K562 (cell line): Measurements from ENCODE around the gene PDZD8. TPM values are rescaled to one million over a fixed set of nuclear protein-coding genes. Genes with fewer than 3 reads are reported as not detected.

ENCODE experiments used
- BCOR ChIP-seq: fragments of 450-650 bp; IDR thresholded peaks from 2 replicates; pipeline ENCODE4 v1.6.1; 2016
- CTBP1 ChIP-seq: fragments of 450-650 bp; IDR thresholded peaks from 2 replicates; pipeline ENCODE4 v1.6.1; 2016; ENCODE audit warnings: borderline replicate concordance
- GTF2E2 ChIP-seq: fragments of 200-800 bp; sonication (Bioruptor generic); IDR thresholded peaks from 2 replicates; pipeline ENCODE4 v1.6.1; 2016; ENCODE audit warnings: missing genetic modification characterization, missing compliant biosample characterization
- HDAC1 ChIP-seq, 2 experiments: fragments of 450-650 bp; IDR thresholded peaks; 2 replicates each; pipeline ENCODE4 v1.6.1; 2016 to 2017; ENCODE audit warnings: inconsistent platforms in 1 of 2, mild to moderate bottlenecking in 1 of 2, moderate library complexity in 1 of 2
- HNRNPH1 ChIP-seq: fragments of 200-400 bp; formaldehyde crosslinking; optimal IDR thresholded peaks from 2 replicates; pipeline ENCODE3; 2017; ENCODE audit warnings: low read depth, mild to moderate bottlenecking, low read length, moderate library complexity
- NBN ChIP-seq: fragments of 450-650 bp; IDR thresholded peaks from 2 replicates; pipeline ENCODE4 v1.6.1; 2016; ENCODE audit warnings: low read depth, mild to moderate bottlenecking
- NCOA1 ChIP-seq: fragments of 450-650 bp; IDR thresholded peaks from 2 replicates; pipeline ENCODE4 v1.6.1; 2016; ENCODE audit warnings: low read depth
- PCBP2 ChIP-seq: fragments of 200-400 bp; formaldehyde crosslinking; IDR thresholded peaks from 2 replicates; pipeline ENCODE4 v1.6.1; 2018; ENCODE audit warnings: low read length, low read depth, mild to moderate bottlenecking, moderate library complexity; ENCODE audit not compliant: poor library complexity, severe bottlenecking
- RREB1 ChIP-seq: fragments of 250-450 bp; sonication (Bioruptor Pico); IDR thresholded peaks from 2 replicates; pipeline ENCODE4 v1.4.0; 2020
- TCFL5 ChIP-seq: fragments of 250-450 bp; sonication (Bioruptor Pico); conservative IDR thresholded peaks from 2 replicates; pipeline ENCODE4 v1.6.1; 2021; ENCODE audit warnings: mild to moderate bottlenecking, moderate library complexity, matching md5 sums
- TEAD2 ChIP-seq: fragments of 450-650 bp; IDR thresholded peaks from 2 replicates; pipeline ENCODE4 v1.6.1; 2016; ENCODE audit warnings: missing genetic modification characterization, control low read depth, missing compliant biosample characterization
- TSC22D4 ChIP-seq: fragments of 450-650 bp; IDR thresholded peaks from 2 replicates; pipeline ENCODE4 v1.6.1; 2016; ENCODE audit warnings: missing genetic modification characterization, missing biosample characterization, control low read depth
- ZBTB26 ChIP-seq: fragments of 450-650 bp; formaldehyde crosslinking; IDR thresholded peaks from 2 replicates; pipeline ENCODE4 v1.4.0; 2022; ENCODE audit warnings: missing genetic modification characterization
- ZBTB33 ChIP-seq: sonication (generic); formaldehyde crosslinking; IDR thresholded peaks from 2 replicates; pipeline ENCODE4 v1.8.1; 2023; ENCODE audit warnings: mild to moderate bottlenecking, missing genetic modification reagents
- ZC3H11A ChIP-seq: IDR thresholded peaks from 2 replicates; pipeline ENCODE4 v1.6.1; 2012; ENCODE audit warnings: low read depth, low read length, improper control_type of control experiment
- ZNF217 ChIP-seq: sonication (generic); formaldehyde crosslinking; IDR thresholded peaks from 2 replicates; pipeline ENCODE4 v1.8.0; 2022; ENCODE audit warnings: mild to moderate bottlenecking, missing genetic modification reagents
- ZNF512 ChIP-seq: IDR thresholded peaks from 2 replicates; pipeline ENCODE4 v1.6.1; 2016; ENCODE audit warnings: missing genetic modification characterization, missing compliant biosample characterization
- polyA plus RNA-seq, 8 experiments: library from polyadenylated mRNA; depleted of rRNA in 4 of 8; stranded (reverse) in 5 of 8; unstranded in 3 of 8; fragments of >200 nt; fragmentation: Nextera tagmentation in 2 of 8; fragmentation: Illumina TruSeq in 1 of 8; extraction: Ambion mirVana in 2 of 8; extraction: Trizol in 1 of 8; gene quantifications; 2 replicates each; pipeline versions ENCODE4 v1.2.1 to v1.2.3, GENCODE V29; 2011 to 2014; ENCODE audit warnings: inconsistent platforms in 1 of 8, missing spikeins in 1 of 8
- total RNA-seq, 7 experiments: library from RNA; depleted of rRNA in 6 of 7; stranded (reverse); fragments of >200 nt in 6 of 7; fragmentation: Illumina TruSeq in 2 of 7; extraction: Trizol in 2 of 7; gene quantifications; 2 replicates each; pipeline versions ENCODE4 v1.2.1 to v1.2.3, GENCODE V29; 2011 to 2021; ENCODE audit warnings: low replicate concordance in 1 of 7

Gene PDZD8
- total and polyA plus RNA-seq, 9 of the 15 experiments (the other 6 are each of a cell fraction or from before 2014, with no cell fraction given): 5.5 to 53.4 (median 36.8) TPM

- TF ChIP-seq BCOR (no peak), ZC3H11A (no peak), RREB1 (CRISPR knock-in tag) (no peak), ZBTB26 (no peak), ZNF512 (no peak), GTF2E2 (tag) (no peak), NCOA1 (no peak), TEAD2 (tag) (no peak), PCBP2 (no peak), HNRNPH1 (no peak), ZNF217 (no peak), CTBP1 (peak; percentile 36; the same call in 1 of the 2 replicates), TCFL5 (no peak), ZBTB33 (CRISPR knock-in tag) (no peak), TSC22D4 (tag) (no peak), HDAC1 (IDR thresholded peaks at IDR 0.05) (peak in 1 of 2 experiments; percentile 37; a peak in 1 of 4 replicates), NBN (no peak)
Observed at GRCh38 chr10:117408436-117409384, 33.5 kb upstream of the PDZD8 start (continued).
